Body of pancreas (tissue), 4 donors: ENCODE measurements around the gene ELF2.
A peak's percentile ranks its signal among the peaks of the same experiment; 100 is the strongest.

Experiments used
- CTCF ChIP-seq, 7 experiments: fragments of 450-650 bp in 4 of 7; fragments of 200-600 bp in 3 of 7; sonication (generic) in 3 of 7; IDR thresholded peaks; one replicate each; pipeline ENCODE4 v1.5.1; 2016 to 2019; ENCODE audit warnings: antibody characterized with exemption in 7 of 7
- POLR2A ChIP-seq, 3 donors: fragments of 450-650 bp; IDR thresholded peaks; one replicate each; pipeline ENCODE4 v1.6.1; 2016; ENCODE audit warnings: antibody characterized with exemption in 3 of 3, mild to moderate bottlenecking in 2 of 3

GRCh38 chr4:139099366-139099982, 77.5 kb downstream of the ELF2 start:
- TF ChIP-seq CTCF (IDR thresholded peaks at IDR 0.05): peak; percentile 68 to 89 (median 84)
- TF ChIP-seq POLR2A (IDR thresholded peaks at IDR 0.05): no peak
